A549 (cell line): ENCODE results near the gene SCUBE3. TPM values are rescaled to one million over a fixed set of nuclear protein-coding genes. Genes with fewer than 3 reads are reported as not detected.

Source experiments
- ATAC-seq, 2 experiments: fragments of 200-7000 bp in 1 of 2; fragments of >200 bp in 1 of 2; cut with Nextera tagmentation in 1 of 2; cut with Tn5 transposase in 1 of 2; 3 replicates each; pipeline versions ENCODE4 v1.8.0 to v1.9.1; 2018 to 2020; ENCODE audit warnings: mild to moderate bottlenecking in 1 of 2, moderate library complexity in 1 of 2
- CTCF ChIA-PET: fragments of 300-600 bp; sonication (Branson Sonifier 250); formaldehyde crosslinking; extraction: SDS; loops from one replicate; lab custom pipeline; 2021; ENCODE audit warnings: antibody characterized with exemption, inconsistent platforms; lab: Yijun Ruan, JAX
- POLR2A ChIA-PET: fragments of 350-600 bp; formaldehyde crosslinking; extraction: SDS; loops from one replicate; lab custom pipeline; 2021; ENCODE audit warnings: antibody characterized with exemption, inconsistent platforms; lab: Yijun Ruan, JAX
- DNase-seq, 2 experiments: peaks; one replicate each; pipeline versions ENCODE4 v3.0.0 to v3.0.0-alpha.2; 2011 to 2016; ENCODE audit warnings: low read depth in 1 of 2, low spot score in 1 of 2
- FAIRE-seq: peaks from 2 replicates; lab custom pipeline; 2011; peaks lifted over from hg19 to GRCh38; lab: Jason Lieb, UNC
- H3K27ac ChIP-seq, 2 experiments: fragments of >200 bp; sonication (Bioruptor Twin); formaldehyde crosslinking; 3 replicates each; pipeline ENCODE4 v1.5.1; 2016 to 2017
- H3K4me1 ChIP-seq: fragments of >200 bp; sonication (Bioruptor Twin); formaldehyde crosslinking; 3 replicates; pipeline ENCODE4 v1.6.1; 2016
- H3K4me2 ChIP-seq: fragments of >200 bp; sonication (Bioruptor Twin); formaldehyde crosslinking; 3 replicates; pipeline ENCODE4 v1.6.1; 2016
- H3K4me3 ChIP-seq: fragments of >200 bp; sonication (Bioruptor Twin); formaldehyde crosslinking; 3 replicates; pipeline ENCODE4 v1.5.1; 2016
- H3K9me3 ChIP-seq: fragments of >200 bp; sonication (Bioruptor Twin); formaldehyde crosslinking; 3 replicates; pipeline ENCODE4 v1.6.1; 2016
- CEBPB ChIP-seq, 2 experiments: fragments of >200 bp in 1 of 2; sonication (Bioruptor Twin) in 1 of 2; formaldehyde crosslinking in 1 of 2; IDR thresholded peaks; 2 replicates each; pipeline ENCODE4 v1.6.1; 2012 to 2016
- CHD2 ChIP-seq: fragments of 150-350 bp; IDR thresholded peaks from 2 replicates; pipeline ENCODE4 v1.6.1; 2014; ENCODE audit warnings: low read length; ENCODE audit not compliant: partially characterized antibody
- CHD4 ChIP-seq: fragments of 200-600 bp; sonication (generic); IDR thresholded peaks from 2 replicates; pipeline ENCODE4 v1.6.1; 2016; ENCODE audit warnings: antibody characterized with exemption, mild to moderate bottlenecking, borderline replicate concordance
- EHF ChIP-seq: fragments of 250-450 bp; sonication (Bioruptor Pico); IDR thresholded peaks from 2 replicates; pipeline ENCODE4 v1.5.0; 2020; ENCODE audit warnings: mild to moderate bottlenecking
- EHMT2 ChIP-seq: fragments of 200-600 bp; sonication (generic); IDR thresholded peaks from 2 replicates; pipeline ENCODE4 v1.6.1; 2016; ENCODE audit warnings: antibody characterized with exemption, low read depth, mild to moderate bottlenecking, moderate library complexity
- EP300 ChIP-seq, 2 experiments: fragments of >200 bp; sonication (Bioruptor Twin); formaldehyde crosslinking; IDR thresholded peaks; 2 replicates in 1 of 2; 3 replicates in 1 of 2; pipeline ENCODE4 v1.6.1; 2016 to 2017
- ESRRA ChIP-seq: fragments of 150-350 bp; IDR thresholded peaks from 2 replicates; pipeline ENCODE4 v1.6.1; 2014; ENCODE audit warnings: mild to moderate bottlenecking, low read length, borderline replicate concordance
- FOSL2 ChIP-seq, 2 experiments: fragments of 450-650 bp in 1 of 2; fragments of >200 bp in 1 of 2; sonication (Bioruptor Twin) in 1 of 2; formaldehyde crosslinking; IDR thresholded peaks; 2 replicates each; pipeline versions ENCODE4 v1.5.0 to v1.6.1; 2016 to 2020; ENCODE audit warnings: mild to moderate bottlenecking in 1 of 2, moderate library complexity in 1 of 2
- GATA3 ChIP-seq: IDR thresholded peaks from 2 replicates; pipeline ENCODE4 v1.6.1; 2012; ENCODE audit warnings: borderline replicate concordance
- HDAC2 ChIP-seq: fragments of 200-600 bp; sonication (generic); IDR thresholded peaks from 2 replicates; pipeline ENCODE4 v1.6.1; 2016
- HEYL ChIP-seq: fragments of 250-450 bp; sonication (Bioruptor Pico); IDR thresholded peaks from 2 replicates; pipeline ENCODE4 v1.8.0; 2021; ENCODE audit warnings: mild to moderate bottlenecking, moderate library complexity
- HOXA7 ChIP-seq: fragments of 250-450 bp; sonication (Bioruptor Pico); IDR thresholded peaks from 2 replicates; pipeline ENCODE4 v1.5.0; 2020; ENCODE audit warnings: mild to moderate bottlenecking, moderate library complexity
- HOXB13 ChIP-seq: fragments of 250-450 bp; sonication (Bioruptor Pico); IDR thresholded peaks from 2 replicates; pipeline ENCODE4 v1.5.0; 2020; ENCODE audit warnings: low read depth, mild to moderate bottlenecking, moderate library complexity
- HOXB5 ChIP-seq: fragments of 250-450 bp; sonication (Bioruptor Pico); IDR thresholded peaks from 2 replicates; pipeline ENCODE4 v1.5.0; 2020; ENCODE audit warnings: mild to moderate bottlenecking, moderate library complexity
- JUNB ChIP-seq: fragments of >200 bp; sonication (Bioruptor Twin); formaldehyde crosslinking; IDR thresholded peaks from 2 replicates; pipeline ENCODE4 v1.6.1; 2016
- KDM1A ChIP-seq: fragments of 200-600 bp; sonication (generic); IDR thresholded peaks from 2 replicates; pipeline ENCODE4 v1.6.1; 2016; ENCODE audit warnings: low read depth, mild to moderate bottlenecking
- MAZ ChIP-seq: fragments of 150-350 bp; IDR thresholded peaks from 2 replicates; pipeline ENCODE4 v1.6.1; 2014; ENCODE audit warnings: antibody characterized with exemption, low read depth, low read length, borderline replicate concordance
- MYC ChIP-seq: IDR thresholded peaks from 2 replicates; pipeline ENCODE4 v1.6.1; 2012; ENCODE audit warnings: mild to moderate bottlenecking, inconsistent platforms, low read length, improper control_type of control experiment, borderline replicate concordance
- POLR2AphosphoS2 ChIP-seq: conservative IDR thresholded peaks from 2 replicates; pipeline ENCODE4 v1.6.1; 2012; ENCODE audit warnings: low read length, improper control_type of control experiment, inconsistent platforms
- RARB ChIP-seq: fragments of 250-450 bp; sonication (Bioruptor Pico); IDR thresholded peaks from 2 replicates; pipeline ENCODE4 v1.8.0; 2021; ENCODE audit warnings: mild to moderate bottlenecking, moderate library complexity
- RCOR1 ChIP-seq: fragments of 150-350 bp; IDR thresholded peaks from 2 replicates; pipeline ENCODE4 v1.6.1; 2014; ENCODE audit warnings: antibody characterized with exemption, low read length, low read depth
- RNF2 ChIP-seq: fragments of 200-600 bp; sonication (generic); IDR thresholded peaks from 2 replicates; pipeline ENCODE4 v1.6.1; 2016; ENCODE audit warnings: low read depth, mild to moderate bottlenecking, antibody characterized with exemption, moderate library complexity, borderline replicate concordance
- SMC3 ChIP-seq: fragments of >200 bp; sonication (Bioruptor Twin); formaldehyde crosslinking; IDR thresholded peaks from 3 replicates; pipeline ENCODE4 v1.6.1; 2018; ENCODE audit warnings: inconsistent platforms
- TP53 ChIP-seq: fragments of 250-450 bp; sonication (Bioruptor Pico); IDR thresholded peaks from 2 replicates; pipeline ENCODE4 v1.5.0; 2021; ENCODE audit warnings: mild to moderate bottlenecking, moderate library complexity
- ZNF302 ChIP-seq: fragments of 250-450 bp; sonication (Bioruptor Pico); IDR thresholded peaks from 2 replicates; pipeline ENCODE4 v1.9.0; 2021; ENCODE audit warnings: inconsistent platforms, mild to moderate bottlenecking, moderate library complexity
- ZSCAN20 ChIP-seq: fragments of 250-450 bp; sonication (Bioruptor Pico); IDR thresholded peaks from 2 replicates; pipeline ENCODE4 v1.8.0; 2022; ENCODE audit warnings: mild to moderate bottlenecking, moderate library complexity
- WGBS: methylation state at CpG from one replicate; pipeline ENCODE4 v1.1.6; 2017; ENCODE audit errors: missing lambda C conversion rate; 5-methylcytosine and 5-hydroxymethylcytosine counted together
- polyA plus RNA-seq, 4 experiments: library from polyadenylated mRNA; depleted of rRNA in 3 of 4; stranded (reverse); fragments of >200 nt; fragmentation: RNase III in 1 of 4; extraction: RNeasy Plus Mini Kit Qiagen cat#74134 plus additional on column Dnase treatment in 1 of 4; gene quantifications; 2 replicates in 3 of 4; 3 replicates in 1 of 4; pipeline ENCODE4 v1.2.3, GENCODE V29; 2011 to 2017
- TF ChIP-seq, protein P1 (sequence below): fragments of 250-450 bp; sonication (Bioruptor Pico); IDR thresholded peaks from 2 replicates; pipeline ENCODE4 v1.5.0; 2021; ENCODE audit warnings: mild to moderate bottlenecking, moderate library complexity, borderline replicate concordance
- TF ChIP-seq, protein P2 (sequence below): fragments of >200 bp; sonication (Bioruptor Twin); formaldehyde crosslinking; IDR thresholded peaks from 2 replicates; pipeline ENCODE4 v1.6.1; 2016

SCUBE3 gene
- polyA plus RNA-seq, 2 of the 4 experiments (the other 2 are of a cell fraction), result 0.06 to 0.13 TPM

DNA sequence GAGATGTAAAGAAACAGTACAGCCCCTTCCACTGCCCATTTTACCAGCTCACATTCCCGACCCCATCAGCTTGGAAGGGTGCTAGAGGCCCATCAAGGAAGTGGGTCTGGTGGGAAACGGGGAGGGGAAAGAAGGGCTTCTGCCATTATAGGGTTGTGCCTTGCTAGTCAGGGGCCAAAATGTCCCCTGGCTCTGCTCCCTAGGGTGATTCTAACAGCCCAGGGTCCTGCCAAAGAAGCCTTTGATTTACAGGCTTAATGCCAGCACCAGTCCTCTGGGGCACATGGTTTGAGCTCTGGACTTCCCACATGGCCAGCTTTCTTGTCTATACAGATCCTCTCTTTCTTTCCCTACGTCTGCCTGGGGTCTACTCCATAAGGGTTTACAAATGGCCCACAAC, 35.2 kb downstream of the SCUBE3 start:
- H3K27ac ChIP-seq, result peak overlapping the region in 1 of 2 experiments; percentile 64; a peak in 4 of 6 replicates
- TF ChIP-seq ESRRA (no peak), SMC3 (no peak), POLR2AphosphoS2 (no peak), TP53 (CRISPR knock-in tag) (no peak), EP300 (IDR thresholded peaks at IDR 0.05) (no peak)
- TF ChIP-seq, all 56 proteins: peak for 0
- FAIRE-seq (no peak), DNase-seq (no peak), ATAC-seq (no peak)
- ChIA-PET POLR2A (interaction anchor here (1.1 kb wide), 1 partner anchor 10 kb away, joined by 3 read pairs; no protein-coding TSS in a partner anchor), CTCF (interaction anchor here (1.7 to 5.5 kb wide), 3 partner anchors 8 to 43 kb away, joined by 5 to 41 read pairs (median 6); no protein-coding TSS in a partner anchor)
- peak overlapping the region; percentile 33; the same call in 2 of the 3 replicates for H3K4me2 ChIP-seq
- peaks cover 10% of the 10 kb centered on the region; the same call in 1 of the 3 replicates for H3K4me1 ChIP-seq
- no peak overlapping the region for H3K4me3 ChIP-seq
- no peaks in the 10 kb centered on the region for H3K9me3 ChIP-seq
- WGBS, result 82% methylated on average over 3 of the region's 3 CpGs

DNA sequence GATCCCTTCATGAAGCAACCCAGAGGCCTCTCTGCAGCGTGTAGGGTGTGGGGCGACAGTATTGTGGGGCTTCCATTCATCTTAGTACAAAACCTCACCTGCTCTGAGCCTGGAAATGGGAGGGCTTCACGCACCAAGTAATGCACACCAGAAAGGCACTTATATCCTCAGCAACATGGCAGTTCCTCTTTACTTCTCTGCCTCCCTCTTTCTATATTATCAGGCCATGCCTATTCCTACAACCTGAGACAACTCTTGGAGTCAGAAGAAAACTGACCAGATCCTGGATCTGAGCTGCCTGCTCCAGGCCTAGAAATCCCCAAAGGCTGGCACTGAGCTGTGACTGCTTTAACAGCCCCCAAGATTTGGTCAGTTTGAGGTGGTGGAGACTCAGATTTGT, 38.2 kb downstream of the SCUBE3 start:
- ATAC-seq (no peak), FAIRE-seq (no peak), DNase-seq (no peak)
- no peak overlapping the region for H3K27ac ChIP-seq
- no peak overlapping the region for H3K4me3 ChIP-seq
- H3K4me2 ChIP-seq, result no peak overlapping the region
- peaks cover 10% of the 10 kb centered on the region; the same call in 1 of the 3 replicates for H3K4me1 ChIP-seq
- WGBS, result 96% methylated on average over 3 of the region's 3 CpGs
- no peak for TF ChIP-seq HOXA7 (CRISPR knock-in tag)
- no peak for TF ChIP-seq EHF
- TF ChIP-seq TP53 (CRISPR knock-in tag), result no peak
- TF ChIP-seq HEYL (CRISPR knock-in tag), result no peak
- no peak for TF ChIP-seq POLR2AphosphoS2
- no peak for TF ChIP-seq HOXB13 (CRISPR knock-in tag)
- TF ChIP-seq HDAC2, result no peak
- TF ChIP-seq RARB (CRISPR knock-in tag), result no peak
- no peak for TF ChIP-seq ZNF302 (CRISPR knock-in tag)
- TF ChIP-seq, protein P1, sequence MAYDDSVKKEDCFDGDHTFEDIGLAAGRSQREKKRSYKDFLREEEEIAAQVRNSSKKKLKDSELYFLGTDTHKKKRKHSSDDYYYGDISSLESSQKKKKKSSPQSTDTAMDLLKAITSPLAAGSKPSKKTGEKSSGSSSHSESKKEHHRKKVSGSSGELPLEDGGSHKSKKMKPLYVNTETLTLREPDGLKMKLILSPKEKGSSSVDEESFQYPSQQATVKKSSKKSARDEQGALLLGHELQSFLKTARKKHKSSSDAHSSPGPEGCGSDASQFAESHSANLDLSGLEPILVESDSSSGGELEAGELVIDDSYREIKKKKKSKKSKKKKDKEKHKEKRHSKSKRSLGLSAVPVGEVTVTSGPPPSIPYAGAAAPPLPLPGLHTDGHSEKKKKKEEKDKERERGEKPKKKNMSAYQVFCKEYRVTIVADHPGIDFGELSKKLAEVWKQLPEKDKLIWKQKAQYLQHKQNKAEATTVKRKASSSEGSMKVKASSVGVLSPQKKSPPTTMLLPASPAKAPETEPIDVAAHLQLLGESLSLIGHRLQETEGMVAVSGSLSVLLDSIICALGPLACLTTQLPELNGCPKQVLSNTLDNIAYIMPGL (CRISPR knock-in tag), result no peak
- POLR2A ChIA-PET, result no interaction called here
- CTCF ChIA-PET, result interaction anchor here (5.5 kb wide), 1 partner anchor 11 kb away, joined by 41 read pairs; no protein-coding TSS in a partner anchor
- H3K9me3 ChIP-seq, result no peaks in the 10 kb centered on the region

DNA sequence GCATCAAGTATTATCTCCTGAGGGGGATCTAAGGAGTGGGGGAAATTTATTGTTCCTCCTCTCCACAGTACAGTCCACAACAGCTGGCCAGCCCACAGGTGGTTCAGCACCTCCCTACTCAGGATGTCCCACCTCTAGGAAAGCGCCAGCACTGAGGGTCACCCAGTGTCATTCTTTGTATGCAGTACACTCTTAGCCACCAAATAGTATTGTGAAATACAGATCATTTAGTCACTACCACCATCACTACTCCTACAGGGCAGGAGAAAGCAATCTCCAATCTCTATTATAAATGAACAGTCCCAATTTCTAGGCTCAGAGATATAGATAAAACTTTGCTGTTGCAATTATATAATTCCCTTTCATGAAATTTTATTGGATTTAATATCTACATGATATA, 39.5 kb downstream of the SCUBE3 start:
- CTCF ChIA-PET, result interaction anchor here (0.6 to 5.5 kb wide), 2 partner anchors 13 to 432 kb away, joined by 3 to 41 read pairs; no protein-coding TSS in a partner anchor
- Histone ChIP-seq H3K4me1 (peaks cover 13% of the 10 kb centered on the region), H3K27ac (no peak overlapping the region)
- no peak for TF ChIP-seq KDM1A
- no peak for TF ChIP-seq MAZ
- TF ChIP-seq HEYL (CRISPR knock-in tag), result no peak
- no peak for TF ChIP-seq ZSCAN20 (CRISPR knock-in tag)
- TF ChIP-seq MYC, result no peak
- no peak for TF ChIP-seq HOXB13 (CRISPR knock-in tag)
- TF ChIP-seq, protein P2, sequence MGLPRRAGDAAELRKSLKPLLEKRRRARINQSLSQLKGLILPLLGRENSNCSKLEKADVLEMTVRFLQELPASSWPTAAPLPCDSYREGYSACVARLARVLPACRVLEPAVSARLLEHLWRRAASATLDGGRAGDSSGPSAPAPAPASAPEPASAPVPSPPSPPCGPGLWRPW, result no peak
- no peak for TF ChIP-seq RCOR1
- TF ChIP-seq EHMT2, result no peak
- TF ChIP-seq JUNB, result no peak
- TF ChIP-seq CHD4, result no peak
- TF ChIP-seq RNF2, result no peak
- no peak for TF ChIP-seq HOXB5 (CRISPR knock-in tag)
- TF ChIP-seq SMC3, result no peak
- no peak for TF ChIP-seq FOSL2 (IDR thresholded peaks at IDR 0.05)
- TF ChIP-seq FOSL2 (CRISPR knock-in tag; IDR thresholded peaks at IDR 0.05), result no peak
- no peak for TF ChIP-seq HDAC2
- no peak for TF ChIP-seq CEBPB (IDR thresholded peaks at IDR 0.05)
- no peak for TF ChIP-seq GATA3
- TF ChIP-seq CHD2, result no peak
- TF ChIP-seq POLR2AphosphoS2, result no peak
- TF ChIP-seq, all 56 proteins: peak for 0
- ATAC-seq (no peak), DNase-seq (no peak), FAIRE-seq (no peak)
- 100% methylated on average over 1 of the region's 1 CpG for WGBS
- H3K4me3 ChIP-seq, result no peak overlapping the region
- POLR2A ChIA-PET, result no interaction called here
- no peak overlapping the region for H3K4me2 ChIP-seq
- no peaks in the 10 kb centered on the region for H3K9me3 ChIP-seq
